HEK293 (cell line): Measurements from ENCODE around the gene VLDLR.

Source experiments
- HOXD13 ChIP-seq: sonication (generic); formaldehyde crosslinking; IDR thresholded peaks from 2 replicates; pipeline ENCODE4 v1.8.0; 2022; ENCODE audit warnings: missing genetic modification reagents, borderline replicate concordance
- OSR2 ChIP-seq: fragments of 450-650 bp; formaldehyde crosslinking; IDR thresholded peaks from 2 replicates; pipeline ENCODE4 v1.5.1; 2016; ENCODE audit warnings: missing biosample characterization, missing genetic modification characterization
- ZBTB8A ChIP-seq: fragments of 450-650 bp; formaldehyde crosslinking; IDR thresholded peaks from 2 replicates; pipeline ENCODE4 v1.5.1; 2016; ENCODE audit warnings: missing biosample characterization, missing genetic modification characterization
- ZNF114 ChIP-seq: fragments of 450-650 bp; formaldehyde crosslinking; IDR thresholded peaks from 2 replicates; pipeline ENCODE4 v1.5.0; 2017; ENCODE audit warnings: missing biosample characterization, missing genetic modification characterization
- ZNF138 ChIP-seq: fragments of 450-650 bp; formaldehyde crosslinking; IDR thresholded peaks from 2 replicates; pipeline ENCODE4 v1.5.1; 2016; ENCODE audit warnings: missing biosample characterization, missing genetic modification characterization, borderline replicate concordance
- ZNF24 ChIP-seq: fragments of 450-650 bp; formaldehyde crosslinking; IDR thresholded peaks from 2 replicates; pipeline ENCODE4 v1.5.1; 2016; ENCODE audit warnings: missing biosample characterization, missing genetic modification characterization
- ZNF266 ChIP-seq: fragments of 450-650 bp; formaldehyde crosslinking; IDR thresholded peaks from 2 replicates; pipeline ENCODE4 v1.5.1; 2016; ENCODE audit warnings: missing biosample characterization, missing genetic modification characterization, low read depth
- ZNF335 ChIP-seq: fragments of 450-650 bp; formaldehyde crosslinking; conservative IDR thresholded peaks from 2 replicates; pipeline ENCODE4 v1.5.1; 2016; ENCODE audit warnings: missing biosample characterization, missing genetic modification characterization
- ZNF341 ChIP-seq: fragments of 450-650 bp; formaldehyde crosslinking; IDR thresholded peaks from 2 replicates; pipeline ENCODE4; 2016; ENCODE audit warnings: low read depth, missing biosample characterization, missing genetic modification characterization
- ZNF394 ChIP-seq: fragments of 450-650 bp; formaldehyde crosslinking; IDR thresholded peaks from 2 replicates; pipeline ENCODE4 v1.5.1; 2016; ENCODE audit warnings: missing biosample characterization, missing genetic modification characterization, mild to moderate bottlenecking, moderate library complexity, borderline replicate concordance
- ZNF585B ChIP-seq: fragments of 450-650 bp; formaldehyde crosslinking; IDR thresholded peaks from 2 replicates; pipeline ENCODE4 v1.5.1; 2016; ENCODE audit warnings: missing biosample characterization, missing genetic modification characterization
- ZNF621 ChIP-seq: fragments of 450-650 bp; formaldehyde crosslinking; IDR thresholded peaks from 2 replicates; pipeline ENCODE4 v1.5.1; 2017; ENCODE audit warnings: missing biosample characterization, missing genetic modification characterization
- ZNF664 ChIP-seq: fragments of 450-650 bp; formaldehyde crosslinking; IDR thresholded peaks from 2 replicates; pipeline ENCODE4 v1.5.1; 2016; ENCODE audit warnings: missing biosample characterization, missing genetic modification characterization
- ZNF677 ChIP-seq: fragments of 450-650 bp; IDR thresholded peaks from 2 replicates; pipeline ENCODE4 v1.5.0; 2018; ENCODE audit warnings: missing biosample characterization, mild to moderate bottlenecking, missing genetic modification characterization, moderate library complexity
- ZNF768 ChIP-seq: fragments of 450-650 bp; formaldehyde crosslinking; IDR thresholded peaks from 2 replicates; pipeline ENCODE4 v1.5.1; 2018; ENCODE audit warnings: missing biosample characterization, mild to moderate bottlenecking, missing genetic modification characterization
- TF ChIP-seq, protein P1 (sequence below): fragments of 450-650 bp; formaldehyde crosslinking; IDR thresholded peaks from 2 replicates; pipeline ENCODE4 v1.5.1; 2017; ENCODE audit warnings: missing biosample characterization, missing genetic modification characterization
- TF ChIP-seq, protein P2 (sequence below): fragments of 450-650 bp; formaldehyde crosslinking; IDR thresholded peaks from 2 replicates; pipeline ENCODE4 v1.5.1; 2016; ENCODE audit warnings: missing biosample characterization, missing genetic modification characterization
- TF ChIP-seq, protein P3 (sequence below): fragments of 450-650 bp; formaldehyde crosslinking; IDR thresholded peaks from 2 replicates; pipeline ENCODE4 v1.5.1; 2016; ENCODE audit warnings: missing biosample characterization, missing genetic modification characterization, low read depth
- TF ChIP-seq, protein P4 (sequence below): fragments of 450-650 bp; formaldehyde crosslinking; IDR thresholded peaks from 2 replicates; pipeline ENCODE4 v1.5.1; 2017; ENCODE audit warnings: missing biosample characterization, missing genetic modification characterization
- TF ChIP-seq, protein P5 (sequence below): fragments of 450-650 bp; formaldehyde crosslinking; IDR thresholded peaks from 2 replicates; pipeline ENCODE4 v1.5.1; 2016; ENCODE audit warnings: missing biosample characterization, missing genetic modification characterization
- TF ChIP-seq, protein P6 (sequence below): fragments of 450-650 bp; formaldehyde crosslinking; IDR thresholded peaks from 2 replicates; pipeline ENCODE4 v1.5.1; 2016; ENCODE audit warnings: missing biosample characterization, missing genetic modification characterization, low read depth
- TF ChIP-seq, protein P7 (sequence below): fragments of 450-650 bp; formaldehyde crosslinking; IDR thresholded peaks from 2 replicates; pipeline ENCODE4 v1.5.1; 2016; ENCODE audit warnings: missing biosample characterization, missing genetic modification characterization
- TF ChIP-seq, protein P8 (sequence below): fragments of 450-650 bp; formaldehyde crosslinking; IDR thresholded peaks from 2 replicates; pipeline ENCODE4 v1.5.1; 2016; ENCODE audit warnings: missing biosample characterization, missing genetic modification characterization
- TF ChIP-seq, protein P9 (sequence below): fragments of 450-650 bp; formaldehyde crosslinking; IDR thresholded peaks from 2 replicates; pipeline ENCODE4 v1.5.1; 2017; ENCODE audit warnings: missing biosample characterization, missing genetic modification characterization

VLDLR gene

DNA sequence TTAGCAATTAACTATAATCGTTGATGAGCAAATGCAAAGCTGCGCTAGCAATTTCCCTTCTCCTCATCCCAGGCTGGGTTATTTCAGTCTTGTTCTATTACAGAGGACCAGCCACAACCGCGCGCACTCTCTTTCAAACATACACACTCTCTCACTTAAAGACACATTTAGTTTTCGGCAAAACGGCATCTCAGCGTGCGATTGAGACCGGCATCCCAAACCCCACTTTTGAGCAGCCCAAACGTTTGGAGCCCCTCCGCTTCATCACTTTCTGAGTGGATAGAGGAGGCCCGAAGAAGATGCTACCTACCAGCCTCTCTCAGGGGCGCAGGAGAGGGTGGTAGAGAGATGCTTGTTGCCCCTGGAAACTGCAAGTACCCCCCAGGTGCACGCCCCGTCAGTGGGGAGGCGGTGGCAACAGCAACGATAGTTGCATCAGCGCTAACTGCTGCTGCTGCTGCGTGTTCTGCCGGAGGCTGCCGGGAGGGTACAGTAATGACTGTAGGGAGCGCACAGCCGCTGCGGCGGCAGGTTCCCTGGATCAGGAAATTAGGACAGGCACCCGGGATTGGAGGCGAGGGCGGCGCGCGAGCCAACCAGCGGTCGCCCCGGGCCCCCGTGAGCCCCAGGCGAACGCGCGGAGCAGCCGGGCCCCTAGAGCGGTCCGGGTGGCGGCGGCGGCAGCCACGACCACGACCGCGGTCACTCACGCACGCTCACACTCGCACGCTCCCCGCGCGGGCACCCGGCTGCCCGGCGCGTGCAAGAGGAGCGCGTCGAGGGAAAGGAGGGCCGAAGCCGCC lies 467 bp upstream of the VLDLR start (continued):
- TF ChIP-seq, protein P1, sequence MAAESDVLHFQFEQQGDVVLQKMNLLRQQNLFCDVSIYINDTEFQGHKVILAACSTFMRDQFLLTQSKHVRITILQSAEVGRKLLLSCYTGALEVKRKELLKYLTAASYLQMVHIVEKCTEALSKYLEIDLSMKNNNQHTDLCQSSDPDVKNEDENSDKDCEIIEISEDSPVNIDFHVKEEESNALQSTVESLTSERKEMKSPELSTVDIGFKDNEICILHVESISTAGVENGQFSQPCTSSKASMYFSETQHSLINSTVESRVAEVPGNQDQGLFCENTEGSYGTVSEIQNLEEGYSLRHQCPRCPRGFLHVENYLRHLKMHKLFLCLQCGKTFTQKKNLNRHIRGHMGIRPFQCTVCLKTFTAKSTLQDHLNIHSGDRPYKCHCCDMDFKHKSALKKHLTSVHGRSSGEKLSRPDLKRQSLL (tag by site-specific recombination): no peak
- TF ChIP-seq, protein P2, sequence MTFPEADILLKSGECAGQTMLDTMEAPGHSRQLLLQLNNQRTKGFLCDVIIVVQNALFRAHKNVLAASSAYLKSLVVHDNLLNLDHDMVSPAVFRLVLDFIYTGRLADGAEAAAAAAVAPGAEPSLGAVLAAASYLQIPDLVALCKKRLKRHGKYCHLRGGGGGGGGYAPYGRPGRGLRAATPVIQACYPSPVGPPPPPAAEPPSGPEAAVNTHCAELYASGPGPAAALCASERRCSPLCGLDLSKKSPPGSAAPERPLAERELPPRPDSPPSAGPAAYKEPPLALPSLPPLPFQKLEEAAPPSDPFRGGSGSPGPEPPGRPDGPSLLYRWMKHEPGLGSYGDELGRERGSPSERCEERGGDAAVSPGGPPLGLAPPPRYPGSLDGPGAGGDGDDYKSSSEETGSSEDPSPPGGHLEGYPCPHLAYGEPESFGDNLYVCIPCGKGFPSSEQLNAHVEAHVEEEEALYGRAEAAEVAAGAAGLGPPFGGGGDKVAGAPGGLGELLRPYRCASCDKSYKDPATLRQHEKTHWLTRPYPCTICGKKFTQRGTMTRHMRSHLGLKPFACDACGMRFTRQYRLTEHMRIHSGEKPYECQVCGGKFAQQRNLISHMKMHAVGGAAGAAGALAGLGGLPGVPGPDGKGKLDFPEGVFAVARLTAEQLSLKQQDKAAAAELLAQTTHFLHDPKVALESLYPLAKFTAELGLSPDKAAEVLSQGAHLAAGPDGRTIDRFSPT (tag by site-specific recombination): no peak
- TF ChIP-seq ZNF24 (tag by site-specific recombination): no peak
- no peak for TF ChIP-seq ZNF394
- peak; percentile 36; the same call in 1 of the 2 replicates for TF ChIP-seq HOXD13 (CRISPR knock-in tag)
- TF ChIP-seq ZNF341 (tag by site-specific recombination): peak; percentile 95
- TF ChIP-seq ZNF621 (tag by site-specific recombination): no peak
- TF ChIP-seq, protein P3, sequence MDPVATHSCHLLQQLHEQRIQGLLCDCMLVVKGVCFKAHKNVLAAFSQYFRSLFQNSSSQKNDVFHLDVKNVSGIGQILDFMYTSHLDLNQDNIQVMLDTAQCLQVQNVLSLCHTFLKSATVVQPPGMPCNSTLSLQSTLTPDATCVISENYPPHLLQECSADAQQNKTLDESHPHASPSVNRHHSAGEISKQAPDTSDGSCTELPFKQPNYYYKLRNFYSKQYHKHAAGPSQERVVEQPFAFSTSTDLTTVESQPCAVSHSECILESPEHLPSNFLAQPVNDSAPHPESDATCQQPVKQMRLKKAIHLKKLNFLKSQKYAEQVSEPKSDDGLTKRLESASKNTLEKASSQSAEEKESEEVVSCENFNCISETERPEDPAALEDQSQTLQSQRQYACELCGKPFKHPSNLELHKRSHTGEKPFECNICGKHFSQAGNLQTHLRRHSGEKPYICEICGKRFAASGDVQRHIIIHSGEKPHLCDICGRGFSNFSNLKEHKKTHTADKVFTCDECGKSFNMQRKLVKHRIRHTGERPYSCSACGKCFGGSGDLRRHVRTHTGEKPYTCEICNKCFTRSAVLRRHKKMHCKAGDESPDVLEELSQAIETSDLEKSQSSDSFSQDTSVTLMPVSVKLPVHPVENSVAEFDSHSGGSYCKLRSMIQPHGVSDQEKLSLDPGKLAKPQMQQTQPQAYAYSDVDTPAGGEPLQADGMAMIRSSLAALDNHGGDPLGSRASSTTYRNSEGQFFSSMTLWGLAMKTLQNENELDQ (tag by site-specific recombination): no peak
- TF ChIP-seq, protein P4, sequence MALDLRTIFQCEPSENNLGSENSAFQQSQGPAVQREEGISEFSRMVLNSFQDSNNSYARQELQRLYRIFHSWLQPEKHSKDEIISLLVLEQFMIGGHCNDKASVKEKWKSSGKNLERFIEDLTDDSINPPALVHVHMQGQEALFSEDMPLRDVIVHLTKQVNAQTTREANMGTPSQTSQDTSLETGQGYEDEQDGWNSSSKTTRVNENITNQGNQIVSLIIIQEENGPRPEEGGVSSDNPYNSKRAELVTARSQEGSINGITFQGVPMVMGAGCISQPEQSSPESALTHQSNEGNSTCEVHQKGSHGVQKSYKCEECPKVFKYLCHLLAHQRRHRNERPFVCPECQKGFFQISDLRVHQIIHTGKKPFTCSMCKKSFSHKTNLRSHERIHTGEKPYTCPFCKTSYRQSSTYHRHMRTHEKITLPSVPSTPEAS: no peak
- no peak for TF ChIP-seq ZNF768 (tag by site-specific recombination)
- TF ChIP-seq ZNF664 (tag by site-specific recombination): no peak
- TF ChIP-seq OSR2 (tag by site-specific recombination): peak; percentile 49
- TF ChIP-seq ZNF138 (tag by site-specific recombination): no peak
- TF ChIP-seq, protein P5, sequence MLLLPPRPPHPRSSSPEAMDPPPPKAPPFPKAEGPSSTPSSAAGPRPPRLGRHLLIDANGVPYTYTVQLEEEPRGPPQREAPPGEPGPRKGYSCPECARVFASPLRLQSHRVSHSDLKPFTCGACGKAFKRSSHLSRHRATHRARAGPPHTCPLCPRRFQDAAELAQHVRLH (tag by site-specific recombination): no peak
- TF ChIP-seq, protein P6, sequence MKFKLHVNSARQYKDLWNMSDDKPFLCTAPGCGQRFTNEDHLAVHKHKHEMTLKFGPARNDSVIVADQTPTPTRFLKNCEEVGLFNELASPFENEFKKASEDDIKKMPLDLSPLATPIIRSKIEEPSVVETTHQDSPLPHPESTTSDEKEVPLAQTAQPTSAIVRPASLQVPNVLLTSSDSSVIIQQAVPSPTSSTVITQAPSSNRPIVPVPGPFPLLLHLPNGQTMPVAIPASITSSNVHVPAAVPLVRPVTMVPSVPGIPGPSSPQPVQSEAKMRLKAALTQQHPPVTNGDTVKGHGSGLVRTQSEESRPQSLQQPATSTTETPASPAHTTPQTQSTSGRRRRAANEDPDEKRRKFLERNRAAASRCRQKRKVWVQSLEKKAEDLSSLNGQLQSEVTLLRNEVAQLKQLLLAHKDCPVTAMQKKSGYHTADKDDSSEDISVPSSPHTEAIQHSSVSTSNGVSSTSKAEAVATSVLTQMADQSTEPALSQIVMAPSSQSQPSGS (tag by site-specific recombination): no peak
- TF ChIP-seq ZNF677 (tag by site-specific recombination): no peak
- TF ChIP-seq ZBTB8A: no peak; the same call in 1 of the 2 replicates
- TF ChIP-seq, protein P7, sequence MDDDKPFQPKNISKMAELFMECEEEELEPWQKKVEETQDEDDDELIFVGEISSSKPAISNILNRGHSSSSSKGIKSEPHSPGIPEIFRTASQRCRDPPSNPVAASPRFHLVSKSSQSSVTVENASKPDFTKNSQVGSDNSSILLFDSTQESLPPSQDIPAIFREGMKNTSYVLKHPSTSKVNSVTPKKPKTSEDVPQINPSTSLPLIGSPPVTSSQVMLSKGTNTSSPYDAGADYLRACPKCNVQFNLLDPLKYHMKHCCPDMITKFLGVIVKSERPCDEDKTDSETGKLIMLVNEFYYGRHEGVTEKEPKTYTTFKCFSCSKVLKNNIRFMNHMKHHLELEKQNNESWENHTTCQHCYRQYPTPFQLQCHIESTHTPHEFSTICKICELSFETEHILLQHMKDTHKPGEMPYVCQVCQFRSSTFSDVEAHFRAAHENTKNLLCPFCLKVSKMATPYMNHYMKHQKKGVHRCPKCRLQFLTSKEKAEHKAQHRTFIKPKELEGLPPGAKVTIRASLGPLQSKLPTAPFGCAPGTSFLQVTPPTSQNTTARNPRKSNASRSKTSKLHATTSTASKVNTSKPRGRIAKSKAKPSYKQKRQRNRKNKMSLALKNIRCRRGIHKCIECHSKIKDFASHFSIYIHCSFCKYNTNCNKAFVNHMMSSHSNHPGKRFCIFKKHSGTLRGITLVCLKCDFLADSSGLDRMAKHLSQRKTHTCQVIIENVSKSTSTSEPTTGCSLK (tag by site-specific recombination): no peak
- no peak for TF ChIP-seq ZNF585B (tag by site-specific recombination)
- no peak for TF ChIP-seq ZNF266 (tag by site-specific recombination)
- no peak for TF ChIP-seq ZNF335 (tag by site-specific recombination)
- no peak for TF ChIP-seq ZNF114 (tag by site-specific recombination)
- TF ChIP-seq, protein P8, sequence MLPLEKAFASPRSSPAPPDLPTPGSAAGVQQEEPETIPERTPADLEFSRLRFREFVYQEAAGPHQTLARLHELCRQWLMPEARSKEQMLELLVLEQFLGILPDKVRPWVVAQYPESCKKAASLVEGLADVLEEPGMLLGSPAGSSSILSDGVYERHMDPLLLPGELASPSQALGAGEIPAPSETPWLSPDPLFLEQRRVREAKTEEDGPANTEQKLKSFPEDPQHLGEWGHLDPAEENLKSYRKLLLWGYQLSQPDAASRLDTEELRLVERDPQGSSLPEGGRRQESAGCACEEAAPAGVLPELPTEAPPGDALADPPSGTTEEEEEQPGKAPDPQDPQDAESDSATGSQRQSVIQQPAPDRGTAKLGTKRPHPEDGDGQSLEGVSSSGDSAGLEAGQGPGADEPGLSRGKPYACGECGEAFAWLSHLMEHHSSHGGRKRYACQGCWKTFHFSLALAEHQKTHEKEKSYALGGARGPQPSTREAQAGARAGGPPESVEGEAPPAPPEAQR: no peak
- TF ChIP-seq, protein P9, sequence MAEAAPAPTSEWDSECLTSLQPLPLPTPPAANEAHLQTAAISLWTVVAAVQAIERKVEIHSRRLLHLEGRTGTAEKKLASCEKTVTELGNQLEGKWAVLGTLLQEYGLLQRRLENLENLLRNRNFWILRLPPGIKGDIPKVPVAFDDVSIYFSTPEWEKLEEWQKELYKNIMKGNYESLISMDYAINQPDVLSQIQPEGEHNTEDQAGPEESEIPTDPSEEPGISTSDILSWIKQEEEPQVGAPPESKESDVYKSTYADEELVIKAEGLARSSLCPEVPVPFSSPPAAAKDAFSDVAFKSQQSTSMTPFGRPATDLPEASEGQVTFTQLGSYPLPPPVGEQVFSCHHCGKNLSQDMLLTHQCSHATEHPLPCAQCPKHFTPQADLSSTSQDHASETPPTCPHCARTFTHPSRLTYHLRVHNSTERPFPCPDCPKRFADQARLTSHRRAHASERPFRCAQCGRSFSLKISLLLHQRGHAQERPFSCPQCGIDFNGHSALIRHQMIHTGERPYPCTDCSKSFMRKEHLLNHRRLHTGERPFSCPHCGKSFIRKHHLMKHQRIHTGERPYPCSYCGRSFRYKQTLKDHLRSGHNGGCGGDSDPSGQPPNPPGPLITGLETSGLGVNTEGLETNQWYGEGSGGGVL: peak; percentile 41
